ENCODE measurements around the gene CD96.

The CD96 gene

DNA sequence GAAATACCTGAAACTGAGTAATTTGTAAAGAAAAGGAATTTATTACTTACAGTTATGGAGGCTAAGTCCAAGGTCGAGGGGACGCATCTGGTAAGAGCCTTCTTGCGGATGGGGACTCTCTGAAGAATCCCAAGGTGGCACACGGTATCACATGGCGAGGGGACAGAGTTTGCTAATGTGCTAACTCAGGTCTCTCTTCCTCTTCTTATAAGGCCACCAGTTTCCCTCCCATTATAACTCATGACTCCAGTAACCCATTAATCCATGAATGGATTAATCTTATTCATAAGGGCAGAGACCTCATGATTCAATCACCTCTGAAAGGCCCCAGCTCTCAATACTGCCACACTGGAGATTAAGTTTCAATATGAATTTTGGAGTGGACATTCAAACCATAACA lies 37.5 kb downstream of the CD96 start:
- no peak for TF ChIP-seq POLR2AphosphoS5 (IDR thresholded peaks at IDR 0.05; ENCODE audit: low read depth)
- TF ChIP-seq GABPA (IDR thresholded peaks at IDR 0.05; ENCODE audit: low read depth): no peak
- TF ChIP-seq CTCF (IDR thresholded peaks at IDR 0.05; ENCODE audit: insufficient read depth, low read length): no peak
- no peak for TF ChIP-seq SPI1 (IDR thresholded peaks at IDR 0.05; ENCODE audit: borderline replicate concordance, low read depth)
- TF ChIP-seq, protein P1, sequence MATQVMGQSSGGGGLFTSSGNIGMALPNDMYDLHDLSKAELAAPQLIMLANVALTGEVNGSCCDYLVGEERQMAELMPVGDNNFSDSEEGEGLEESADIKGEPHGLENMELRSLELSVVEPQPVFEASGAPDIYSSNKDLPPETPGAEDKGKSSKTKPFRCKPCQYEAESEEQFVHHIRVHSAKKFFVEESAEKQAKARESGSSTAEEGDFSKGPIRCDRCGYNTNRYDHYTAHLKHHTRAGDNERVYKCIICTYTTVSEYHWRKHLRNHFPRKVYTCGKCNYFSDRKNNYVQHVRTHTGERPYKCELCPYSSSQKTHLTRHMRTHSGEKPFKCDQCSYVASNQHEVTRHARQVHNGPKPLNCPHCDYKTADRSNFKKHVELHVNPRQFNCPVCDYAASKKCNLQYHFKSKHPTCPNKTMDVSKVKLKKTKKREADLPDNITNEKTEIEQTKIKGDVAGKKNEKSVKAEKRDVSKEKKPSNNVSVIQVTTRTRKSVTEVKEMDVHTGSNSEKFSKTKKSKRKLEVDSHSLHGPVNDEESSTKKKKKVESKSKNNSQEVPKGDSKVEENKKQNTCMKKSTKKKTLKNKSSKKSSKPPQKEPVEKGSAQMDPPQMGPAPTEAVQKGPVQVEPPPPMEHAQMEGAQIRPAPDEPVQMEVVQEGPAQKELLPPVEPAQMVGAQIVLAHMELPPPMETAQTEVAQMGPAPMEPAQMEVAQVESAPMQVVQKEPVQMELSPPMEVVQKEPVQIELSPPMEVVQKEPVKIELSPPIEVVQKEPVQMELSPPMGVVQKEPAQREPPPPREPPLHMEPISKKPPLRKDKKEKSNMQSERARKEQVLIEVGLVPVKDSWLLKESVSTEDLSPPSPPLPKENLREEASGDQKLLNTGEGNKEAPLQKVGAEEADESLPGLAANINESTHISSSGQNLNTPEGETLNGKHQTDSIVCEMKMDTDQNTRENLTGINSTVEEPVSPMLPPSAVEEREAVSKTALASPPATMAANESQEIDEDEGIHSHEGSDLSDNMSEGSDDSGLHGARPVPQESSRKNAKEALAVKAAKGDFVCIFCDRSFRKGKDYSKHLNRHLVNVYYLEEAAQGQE (IDR thresholded peaks at IDR 0.05; ENCODE audit: insufficient replicate concordance, low read depth): no peak
- DNase-seq (ENCODE audit: low read depth in 1 of 2, low spot score in 1 of 2): no peak
- no peaks in the 10 kb centered on the region for H3K27me3 ChIP-seq (ENCODE audit: insufficient read depth, poor library complexity, severe bottlenecking)
- no peak overlapping the region for H3K4me3 ChIP-seq (replicated peaks; ENCODE audit: insufficient read depth, low read length)
- no peak overlapping the region for H3K27ac ChIP-seq (replicated peaks)

GRCh38 chr3:111581403-111582119 lies 39.6 kb downstream of the CD96 start:
- TF ChIP-seq GABPA (IDR thresholded peaks at IDR 0.05; ENCODE audit: low read depth) (no peak), POLR2AphosphoS5 (IDR thresholded peaks at IDR 0.05; ENCODE audit: low read depth) (no peak), CTCF (IDR thresholded peaks at IDR 0.05; ENCODE audit: insufficient read depth, low read length) (no peak), SPI1 (IDR thresholded peaks at IDR 0.05; ENCODE audit: borderline replicate concordance, low read depth) (no peak)
- TF ChIP-seq, protein P1 (IDR thresholded peaks at IDR 0.05; ENCODE audit: insufficient replicate concordance, low read depth): no peak
- Histone ChIP-seq H3K27ac (replicated peaks) (no peak overlapping the region), H3K27me3 (ENCODE audit: insufficient read depth, poor library complexity, severe bottlenecking) (no peaks in the 10 kb centered on the region), H3K4me3 (replicated peaks; ENCODE audit: insufficient read depth, low read length) (no peak overlapping the region)
- DNase-seq (ENCODE audit: low read depth in 1 of 2, low spot score in 1 of 2): no peak

GRCh38 chr3:111582120-111582474 lies 40.1 kb downstream of the CD96 start:
- TF ChIP-seq CTCF (IDR thresholded peaks at IDR 0.05; ENCODE audit: insufficient read depth, low read length) (no peak), SPI1 (IDR thresholded peaks at IDR 0.05; ENCODE audit: borderline replicate concordance, low read depth) (no peak), GABPA (IDR thresholded peaks at IDR 0.05; ENCODE audit: low read depth) (no peak), POLR2AphosphoS5 (IDR thresholded peaks at IDR 0.05; ENCODE audit: low read depth) (no peak)
- TF ChIP-seq, protein P1 (IDR thresholded peaks at IDR 0.05; ENCODE audit: insufficient replicate concordance, low read depth): no peak
- no peak overlapping the region for H3K27ac ChIP-seq (replicated peaks)
- H3K4me3 ChIP-seq (replicated peaks; ENCODE audit: insufficient read depth, low read length): no peak overlapping the region
- DNase-seq (ENCODE audit: low read depth in 1 of 2, low spot score in 1 of 2): no peak
- H3K27me3 ChIP-seq (ENCODE audit: insufficient read depth, poor library complexity, severe bottlenecking): no peaks in the 10 kb centered on the region

Measured in HL-60 (cell line).